GM18858 (cell line): ENCODE measurements around the gene PPP3CA.
"Not testable (repeated sequence)": the region's sequence is repeated elsewhere in the genome, so short reads cannot be mapped to it uniquely, and the experiment has no call there.

ENCODE experiments used
- ATAC-seq: cut with Tn5 transposase; IDR thresholded peaks from one replicate; pipeline ENCODE4 v1.9.1; 2021; ENCODE audit not compliant: unreplicated experiment

The PPP3CA gene

DNA sequence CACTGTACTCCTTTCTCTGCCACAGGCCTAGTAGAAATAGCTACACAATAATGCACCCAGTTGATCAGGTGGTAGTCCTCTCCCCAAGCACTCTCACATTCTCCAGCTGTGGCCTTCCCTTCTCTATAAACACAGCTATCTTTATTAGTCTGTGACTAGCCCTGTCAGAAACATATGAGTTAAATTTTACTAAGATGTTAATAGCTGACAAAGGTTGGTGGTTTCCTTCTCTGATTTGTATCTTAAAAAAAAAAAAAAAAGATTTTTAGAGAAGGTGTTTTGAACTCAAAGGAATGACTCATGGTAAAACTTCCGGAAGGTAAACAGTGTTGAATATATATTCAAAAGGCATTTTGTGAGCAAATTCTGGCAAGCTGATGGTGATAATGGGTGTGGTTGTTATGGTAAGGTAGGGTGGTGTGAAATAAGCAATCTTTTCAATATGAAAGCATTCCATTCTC, 327.4 kb downstream of the PPP3CA start:
- ATAC-seq: peak; percentile 35

DNA sequence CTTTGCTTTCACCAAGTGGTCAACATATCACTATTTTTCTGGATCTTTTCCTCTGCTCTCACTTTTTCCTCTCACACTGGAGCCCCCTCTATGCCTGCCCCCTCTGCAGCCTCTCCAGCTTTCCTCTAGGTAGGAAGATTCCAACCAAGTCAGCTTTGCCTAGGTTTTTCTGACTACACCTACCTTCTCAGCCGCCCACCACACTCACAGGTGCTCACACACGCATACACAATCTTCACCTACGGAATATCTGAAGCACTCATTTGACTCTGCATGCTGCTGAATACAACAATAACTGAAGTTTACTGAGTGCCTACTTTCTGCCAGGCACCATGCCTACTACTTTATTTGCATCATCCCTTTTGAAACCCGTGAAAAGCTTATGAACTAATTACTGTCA, 328.0 kb downstream of the PPP3CA start:
- no peak for ATAC-seq

GRCh38 chr4:101018836-101019235, 328.5 kb downstream of the PPP3CA start:
- peak; percentile 53 for ATAC-seq

- peak; percentile 43 for ATAC-seq
Observed at GRCh38 chr4:101014417-101014816, 332.9 kb downstream of the PPP3CA start.

DNA sequence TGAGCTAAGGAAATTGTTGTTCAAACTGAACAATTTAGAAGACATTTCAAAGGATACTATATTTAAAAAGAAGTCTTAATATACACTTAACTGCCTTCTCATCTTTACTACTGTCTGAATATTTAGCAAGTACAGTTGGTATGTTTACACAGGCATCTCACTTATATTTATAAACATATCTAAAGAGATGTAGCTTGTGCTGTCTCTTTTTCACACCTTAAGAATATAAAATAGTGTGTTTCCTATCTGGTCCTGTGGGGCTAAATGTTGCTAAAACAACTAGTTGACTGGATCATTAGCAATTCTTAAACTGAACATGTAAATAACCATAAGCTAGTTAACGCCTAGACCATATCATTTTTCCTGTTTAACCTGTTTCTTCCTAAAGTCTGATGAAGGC, 336.3 kb downstream of the PPP3CA start:
- ATAC-seq: no peak

- peak; percentile 38 for ATAC-seq
Observed at GRCh38 chr4:101009471-101009870, 337.9 kb downstream of the PPP3CA start.

- no peak for ATAC-seq
Observed at GRCh38 chr4:101008503-101008902, 338.8 kb downstream of the PPP3CA start.

DNA sequence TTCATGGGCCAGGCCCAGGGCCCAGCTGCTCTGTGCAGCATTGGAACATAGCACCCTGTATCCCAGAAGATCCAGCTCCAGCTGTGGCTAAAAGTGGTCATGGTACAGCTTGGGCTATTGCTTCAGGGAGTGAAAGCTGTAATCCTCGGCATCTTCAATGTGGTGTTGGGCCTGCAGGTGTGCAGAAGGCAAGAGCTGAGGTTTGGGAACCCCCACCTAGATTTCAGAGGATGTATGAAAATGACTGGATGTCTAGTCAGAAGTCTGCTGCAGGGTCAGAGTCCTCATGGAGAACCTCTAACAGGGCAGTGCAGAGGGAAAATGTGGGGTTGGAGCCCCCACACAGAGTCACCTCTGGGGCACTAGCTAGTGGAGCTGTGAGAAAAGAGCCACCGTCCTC, 341.7 kb downstream of the PPP3CA start:
- peak; percentile 51 for ATAC-seq

DNA sequence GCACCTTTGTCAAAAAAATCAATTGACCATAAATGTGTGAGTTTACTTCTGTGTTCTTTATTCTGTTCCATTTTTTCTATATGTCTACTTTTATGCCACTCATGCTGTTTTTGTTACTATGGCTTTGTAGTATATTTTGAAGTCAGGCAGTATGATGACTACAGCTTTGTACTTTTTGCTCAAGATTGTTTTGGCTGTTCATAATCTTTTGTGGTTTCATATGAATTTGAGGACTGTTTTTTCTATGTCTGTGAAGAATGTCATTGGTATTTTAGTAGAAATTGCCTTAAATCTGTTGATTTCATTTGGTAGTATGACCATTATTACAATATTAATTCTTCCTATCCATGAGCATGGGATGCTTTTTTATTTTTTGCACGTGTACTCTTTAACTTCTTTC, 346.8 kb downstream of the PPP3CA start:
- ATAC-seq: no peak

DNA sequence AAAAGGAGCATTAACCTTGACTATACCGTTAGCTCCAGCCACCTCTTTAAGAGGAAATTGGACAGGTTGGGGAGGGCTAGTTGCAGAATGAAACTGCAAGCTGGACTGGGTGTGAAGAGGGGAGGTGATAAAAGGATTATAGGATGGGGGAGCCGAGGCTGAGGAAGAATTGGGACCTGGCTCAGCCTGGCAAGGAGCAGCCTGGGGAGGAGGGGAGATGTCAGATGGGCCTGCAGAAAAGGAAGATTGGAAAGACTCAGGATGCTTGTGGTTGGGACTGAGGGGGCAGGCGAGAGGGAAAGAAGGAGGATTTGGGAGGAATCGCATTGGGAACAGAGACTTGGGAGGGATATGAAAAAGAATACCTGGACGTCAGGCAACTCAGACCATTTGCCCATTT, 351.7 kb downstream of the PPP3CA start:
- ATAC-seq: no peak

DNA sequence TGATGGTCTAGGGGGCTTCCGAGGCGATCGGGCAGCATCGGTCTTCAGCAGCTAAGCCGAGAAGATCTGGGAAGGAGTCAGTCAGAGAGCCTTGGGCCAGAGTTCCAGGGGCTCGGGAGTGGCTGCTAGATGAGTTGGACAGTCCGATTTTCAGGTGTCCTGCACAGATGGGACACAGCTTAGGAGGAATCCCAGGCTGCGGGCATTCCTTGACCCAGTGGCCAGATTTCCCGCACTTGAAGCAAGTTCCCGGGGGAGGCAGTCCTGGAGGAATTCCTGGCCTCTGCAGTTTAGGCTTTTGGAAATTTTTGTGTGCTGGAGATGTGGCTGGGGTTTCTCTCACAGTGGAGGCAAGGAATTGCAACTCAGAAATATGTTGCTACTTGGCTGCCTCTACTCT, 352.3 kb downstream of the PPP3CA start:
- not testable (repeated sequence) for ATAC-seq

- ATAC-seq: not testable (repeated sequence)
Observed at GRCh38 chr4:100991332-100992069, 355.8 kb downstream of the PPP3CA start.

DNA sequence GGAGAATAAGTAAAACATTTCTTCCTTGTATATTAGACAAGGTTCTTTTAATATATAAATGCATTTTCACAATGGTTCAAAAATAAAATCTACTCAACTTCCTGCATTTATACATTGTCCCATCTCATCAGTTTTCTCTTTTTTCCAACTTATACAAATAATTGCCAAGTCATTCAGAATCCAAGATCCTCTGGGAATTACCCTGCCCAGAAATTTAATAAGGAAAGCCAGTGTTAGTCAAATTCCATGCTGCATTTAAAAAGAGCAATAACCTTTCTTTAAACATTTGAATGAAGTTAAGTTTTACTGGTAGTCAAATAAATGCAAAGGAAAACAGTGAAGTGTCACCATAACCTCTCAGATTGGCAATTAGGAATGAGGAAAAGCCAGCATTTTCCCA, 357.9 kb downstream of the PPP3CA start:
- no peak for ATAC-seq

DNA sequence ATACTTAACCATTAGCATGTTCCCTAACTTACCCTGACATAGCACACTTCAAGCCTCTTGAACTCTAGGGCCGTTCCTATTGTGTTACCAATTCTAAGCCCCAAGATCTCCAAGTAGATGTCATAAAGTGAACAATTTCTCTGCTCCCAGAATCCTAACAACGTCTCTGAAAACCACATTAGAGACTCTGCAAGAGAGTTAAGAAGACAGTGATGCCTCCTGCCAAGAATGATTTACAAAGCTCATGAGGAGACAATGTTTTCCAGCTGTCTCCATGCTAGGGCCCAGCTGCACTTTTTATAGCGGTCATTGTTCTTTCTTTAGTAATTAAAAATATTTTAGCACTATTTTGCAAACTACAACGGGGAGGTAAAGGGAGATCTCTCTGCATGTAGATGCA, 358.4 kb downstream of the PPP3CA start:
- ATAC-seq: no peak

- no peak for ATAC-seq
Observed at GRCh38 chr4:100986360-100986868, 360.9 kb downstream of the PPP3CA start.

DNA sequence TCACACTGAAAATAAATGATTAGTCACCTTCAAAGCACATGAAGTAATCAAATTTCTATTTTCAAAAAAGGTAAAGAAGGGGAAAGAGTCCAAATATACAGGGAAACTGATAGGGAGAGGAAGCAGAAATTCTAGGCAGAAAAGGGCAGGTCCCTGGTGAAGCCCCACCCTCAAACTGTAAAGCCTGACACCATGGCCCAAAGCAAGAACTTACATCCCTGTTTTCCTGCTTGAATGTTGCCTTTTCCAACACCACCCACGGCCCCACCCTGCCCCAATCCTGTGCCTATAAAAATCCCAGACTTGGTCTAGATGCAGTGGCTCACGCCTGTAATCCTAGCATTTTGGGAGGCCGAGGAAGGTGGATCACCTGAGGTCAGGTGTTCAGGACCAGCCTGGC, 361.8 kb downstream of the PPP3CA start:
- ATAC-seq: no peak

GRCh38 chr4:100984901-100985300, 362.4 kb downstream of the PPP3CA start:
- ATAC-seq: no peak

DNA sequence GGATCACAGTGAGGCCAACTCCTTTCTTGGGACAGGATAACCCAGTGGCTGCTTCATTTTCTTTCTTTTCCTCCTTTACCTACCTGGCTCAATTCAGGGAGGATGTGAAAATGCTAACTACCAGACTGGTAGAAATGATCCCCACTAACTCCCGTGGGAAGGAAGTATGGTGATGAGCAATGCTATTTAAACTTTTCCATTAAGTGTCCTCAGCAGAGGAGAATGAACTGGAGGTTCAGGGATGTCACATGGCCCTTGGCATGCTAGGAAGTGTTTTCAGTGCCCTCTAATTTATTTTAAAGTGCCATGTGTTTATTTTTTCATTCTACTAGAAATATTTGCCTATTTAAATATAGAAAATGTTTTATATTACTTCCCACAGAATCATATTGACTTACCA, 363.9 kb downstream of the PPP3CA start:
- ATAC-seq: no peak

- no peak for ATAC-seq
Observed at GRCh38 chr4:100982345-100982744, 365.0 kb downstream of the PPP3CA start.

GRCh38 chr4:100981447-100982204, 365.7 kb downstream of the PPP3CA start:
- ATAC-seq: no peak

DNA sequence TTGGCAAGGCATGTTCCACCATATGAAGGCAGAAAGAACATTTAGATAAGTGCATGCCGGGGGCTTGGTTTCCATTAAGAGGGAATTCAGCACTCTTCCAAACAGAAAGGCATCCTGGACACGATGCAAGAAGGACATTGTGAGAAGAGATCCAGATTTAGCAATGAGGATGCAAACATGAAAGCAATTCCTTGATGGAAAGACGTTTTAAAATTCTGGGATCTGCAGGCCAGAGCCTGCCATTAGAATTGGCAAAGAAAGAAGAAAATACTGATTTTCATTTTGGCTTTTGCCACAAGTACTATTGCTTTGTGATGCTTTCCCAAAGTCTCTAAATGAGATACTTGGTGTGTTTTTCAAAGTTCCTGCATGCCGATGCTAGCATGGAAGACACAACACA, 367.6 kb downstream of the PPP3CA start:
- no peak for ATAC-seq

GRCh38 chr4:100977746-100978397, 369.5 kb downstream of the PPP3CA start:
- ATAC-seq: no peak
